GM21737 (cell line): ENCODE data around the gene C1orf159.
"Not testable (repeated sequence)": the region's sequence is repeated elsewhere in the genome, so short reads cannot be mapped to it uniquely, and the experiment has no call there.

Source experiments
- ATAC-seq: cut with Tn5 transposase; IDR thresholded peaks from one replicate; pipeline ENCODE4 v1.9.1; 2021; ENCODE audit warnings: mild to moderate bottlenecking, moderate library complexity; ENCODE audit not compliant: unreplicated experiment

Gene C1orf159

GRCh38 chr1:1083416-1084371 lies 32.2 kb downstream of the C1orf159 start:
- ATAC-seq = no peak

- no peak for ATAC-seq
Observed at GRCh38 chr1:1082776-1083415, 33.0 kb downstream of the C1orf159 start.

GRCh38 chr1:1082239-1082775 lies 33.6 kb downstream of the C1orf159 start:
- ATAC-seq = no peak

- no peak for ATAC-seq
Observed at GRCh38 chr1:1081311-1082238, 34.3 kb downstream of the C1orf159 start.

- no peak for ATAC-seq
Observed at GRCh38 chr1:1080951-1081310, 35.0 kb downstream of the C1orf159 start.

- ATAC-seq = peak; percentile 19
Observed at GRCh38 chr1:1080122-1080757, 35.6 kb downstream of the C1orf159 start.

- peak; percentile 45 for ATAC-seq
Observed at GRCh38 chr1:1079408-1080121, 36.3 kb downstream of the C1orf159 start.

GRCh38 chr1:1077396-1077795 lies 38.5 kb downstream of the C1orf159 start:
- ATAC-seq = not testable (repeated sequence)

GRCh38 chr1:1075148-1075935 lies 40.5 kb downstream of the C1orf159 start:
- no peak for ATAC-seq

- no peak for ATAC-seq
Observed at GRCh38 chr1:1074631-1075147, 41.2 kb downstream of the C1orf159 start.

- no peak for ATAC-seq
Observed at GRCh38 chr1:1073743-1074587, 41.9 kb downstream of the C1orf159 start, which contains the start of gene RNF223. RNF223 (minus strand) TSS chr1:1074306; CDS start chr1:1072566, 1,740 bp downstream.

GRCh38 chr1:1072849-1073742 lies 42.8 kb downstream of the C1orf159 start:
- ATAC-seq = no peak

GRCh38 chr1:1072299-1072848 lies 43.5 kb downstream of the C1orf159 start:
- no peak for ATAC-seq

GRCh38 chr1:1071486-1072298 lies 44.2 kb downstream of the C1orf159 start:
- no peak for ATAC-seq
